Activated T-helper 1 cell treated with anti-CD3 and anti-CD28 coated beads, Interleukin-2, amount 50 U/mL, for 16 hours (primary cell): ENCODE results near the gene RNF135.
"Not testable (repeated sequence)": the region's sequence is repeated elsewhere in the genome, so short reads cannot be mapped to it uniquely, and the experiment has no call there.

Experiments used
- DNase-seq, 2 donors: peaks; one replicate each; pipeline ENCODE4 v3.0.0-alpha.2; 2020; ENCODE audit warnings: low read depth in 1 of 2, low spot score in 1 of 2

RNF135 gene

GRCh38 chr17:30970831-30971567, at the start of gene RNF135:
Gene RNF135 (plus strand): TSS chr17:30971039. CDS start chr17:30971074, 35 bp downstream.
- DNase-seq = peak; percentile 22 to 30

GRCh38 chr17:30921544-30922196, 49.2 kb upstream of the RNF135 start, which contains the start of gene ADAP2:
Gene ADAP2 (plus strand): TSS chr17:30921945. CDS start chr17:30922015, 70 bp downstream.
- no peak for DNase-seq

- no peak for DNase-seq
These were observed 48.4 kb upstream of the RNF135 start for GRCh38 chr17:30922235-30923030.

- DNase-seq = no peak
These were observed 46.5 kb upstream of the RNF135 start for GRCh38 chr17:30924341-30924740.

GRCh38 chr17:30926516-30926915, 44.3 kb upstream of the RNF135 start:
- no peak for DNase-seq

GRCh38 chr17:30927756-30928155, 43.1 kb upstream of the RNF135 start:
- no peak for DNase-seq

GRCh38 chr17:30928584-30928983, 42.3 kb upstream of the RNF135 start:
- no peak for DNase-seq

- DNase-seq = no peak
These were observed 41.7 kb upstream of the RNF135 start for GRCh38 chr17:30929081-30929633.

GRCh38 chr17:30929861-30930260, 41.0 kb upstream of the RNF135 start:
- not testable (repeated sequence) for DNase-seq

- no peak for DNase-seq
These were observed 40.3 kb upstream of the RNF135 start for GRCh38 chr17:30930495-30930894.

- DNase-seq = not testable (repeated sequence)
These were observed 39.3 kb upstream of the RNF135 start for GRCh38 chr17:30931582-30931981.

GRCh38 chr17:30933966-30934365, 36.9 kb upstream of the RNF135 start:
- no peak for DNase-seq

- no peak for DNase-seq
These were observed 31.7 kb upstream of the RNF135 start for GRCh38 chr17:30939051-30939689.

- no peak for DNase-seq
These were observed 28.3 kb upstream of the RNF135 start for GRCh38 chr17:30942308-30943079.

- DNase-seq = no peak
These were observed 23.0 kb upstream of the RNF135 start for GRCh38 chr17:30947796-30948195.

GRCh38 chr17:30950189-30950588, 20.6 kb upstream of the RNF135 start:
- DNase-seq = no peak

- DNase-seq = no peak
These were observed 20.0 kb upstream of the RNF135 start for GRCh38 chr17:30950669-30951399.

GRCh38 chr17:30952638-30953393, 18.0 kb upstream of the RNF135 start:
- DNase-seq = no peak
